ENCODE measurements around the gene SUCLG1.
"Not testable (repeated sequence)": the region's sequence is repeated elsewhere in the genome, so short reads cannot be mapped to it uniquely, and the experiment has no call there.

Gene SUCLG1

GRCh38 chr2:84424152-84424551 is 34.9 kb downstream of the SUCLG1 start:
- no peak overlapping the region for H3K4me2 ChIP-seq (ENCODE audit: low read length)
- no peak overlapping the region for H3K4me3 ChIP-seq (ENCODE audit: low read depth, low read length)
- peak; percentile 49 for TF ChIP-seq CTCF (IDR thresholded peaks at IDR 0.05)
- no peak overlapping the region for H3K27ac ChIP-seq
- no peak overlapping the region for H3K9ac ChIP-seq
- H2AFZ ChIP-seq: no peak overlapping the region
- H3K4me1 ChIP-seq: peaks cover 5% of the 10 kb centered on the region
- H3K79me2 ChIP-seq: no peaks in the 10 kb centered on the region
- H3K27me3 ChIP-seq (ENCODE audit: control insufficient read depth, insufficient read depth, low read length): no peaks in the 10 kb centered on the region
- no peaks in the 10 kb centered on the region for H3K9me3 ChIP-seq (ENCODE audit: control insufficient read depth, low read length)
- H3K36me3 ChIP-seq (ENCODE audit: control insufficient read depth, insufficient read depth, low read length): no peaks in the 10 kb centered on the region

- H3K4me1 ChIP-seq: peaks cover 4% of the 10 kb centered on the region
- H3K4me3 ChIP-seq (ENCODE audit: low read depth, low read length): no peak overlapping the region
- no peak overlapping the region for H3K9ac ChIP-seq
- H3K27ac ChIP-seq: no peak overlapping the region
- no peak for TF ChIP-seq CTCF (IDR thresholded peaks at IDR 0.05)
- no peak overlapping the region for H3K4me2 ChIP-seq (ENCODE audit: low read length)
- H3K9me3 ChIP-seq (ENCODE audit: control insufficient read depth, low read length): no peaks in the 10 kb centered on the region
- no peaks in the 10 kb centered on the region for H3K27me3 ChIP-seq (ENCODE audit: control insufficient read depth, insufficient read depth, low read length)
- no peaks in the 10 kb centered on the region for H3K36me3 ChIP-seq (ENCODE audit: control insufficient read depth, insufficient read depth, low read length)
- H3K79me2 ChIP-seq: no peaks in the 10 kb centered on the region
- no peak overlapping the region for H2AFZ ChIP-seq
Measured at GRCh38 chr2:84421791-84422190, 37.3 kb downstream of the SUCLG1 start.

DNA sequence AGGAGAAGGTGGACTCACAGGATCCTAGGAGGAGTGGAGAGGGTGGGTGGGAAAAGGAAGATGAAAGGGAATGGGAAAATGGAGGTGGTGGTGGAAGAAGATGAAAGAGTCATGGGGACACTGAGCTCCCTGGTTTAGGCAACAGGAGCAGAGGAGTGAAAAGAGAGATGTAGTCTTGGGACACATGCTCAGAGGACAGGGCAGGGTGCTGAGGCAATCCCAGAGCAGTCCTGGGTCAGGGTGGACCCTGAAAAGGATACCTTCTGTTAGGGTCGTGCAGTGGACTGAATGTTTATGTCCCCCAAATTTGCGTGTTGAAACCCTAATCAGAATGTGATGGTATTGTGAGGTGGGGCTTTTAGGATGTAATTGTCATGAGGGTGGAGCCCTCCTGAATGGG is 37.9 kb downstream of the SUCLG1 start:
- Histone ChIP-seq H3K27me3 (ENCODE audit: control insufficient read depth, insufficient read depth, low read length) (no peaks in the 10 kb centered on the region), H3K4me1 (peaks cover 4% of the 10 kb centered on the region), H3K36me3 (ENCODE audit: control insufficient read depth, insufficient read depth, low read length) (no peaks in the 10 kb centered on the region), H2AFZ (no peak overlapping the region), H3K4me3 (ENCODE audit: low read depth, low read length) (no peak overlapping the region), H3K9ac (no peak overlapping the region), H3K4me2 (ENCODE audit: low read length) (no peak overlapping the region), H3K79me2 (no peaks in the 10 kb centered on the region), H3K27ac (no peak overlapping the region), H3K9me3 (ENCODE audit: control insufficient read depth, low read length) (no peaks in the 10 kb centered on the region)
- TF ChIP-seq CTCF (IDR thresholded peaks at IDR 0.05): no peak

DNA sequence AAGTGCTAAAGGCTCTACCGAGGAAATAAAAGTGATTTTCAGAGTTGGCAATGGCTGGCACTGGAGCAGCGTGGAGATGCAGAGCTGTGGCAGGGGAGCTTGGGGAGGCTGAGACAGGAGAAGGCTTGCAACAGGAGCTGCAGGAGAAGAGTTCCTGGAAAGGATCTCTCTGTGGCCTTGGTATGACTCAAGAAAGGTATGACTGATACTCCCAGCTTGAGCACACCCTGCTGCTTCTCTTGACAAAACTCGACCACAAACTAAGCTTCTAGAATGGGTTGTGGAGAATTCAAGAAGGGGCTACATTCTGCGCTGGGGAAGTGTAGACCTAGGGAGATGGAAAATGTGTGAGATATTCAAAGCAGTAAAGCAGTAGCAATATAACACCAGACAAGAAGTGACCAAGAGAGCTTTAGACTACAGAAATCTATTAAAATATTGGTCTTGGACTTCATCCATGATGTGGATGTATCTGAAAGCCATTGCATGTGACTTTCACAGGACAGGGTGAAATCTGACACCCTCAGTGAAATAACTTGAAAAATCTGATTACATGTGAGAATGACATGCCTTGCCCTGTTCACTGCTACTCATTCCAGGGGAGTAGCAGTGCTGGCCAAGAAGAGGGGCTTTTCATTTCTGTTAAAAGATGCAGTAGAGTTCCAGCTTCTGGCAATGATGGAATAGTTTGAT is 41.5 kb downstream of the SUCLG1 start:
- Histone ChIP-seq H2AFZ (no peak overlapping the region), H3K27ac (no peak overlapping the region), H3K9ac (no peak overlapping the region), H3K9me3 (ENCODE audit: control insufficient read depth, low read length) (no peaks in the 10 kb centered on the region), H3K4me3 (ENCODE audit: low read depth, low read length) (no peak overlapping the region), H3K27me3 (ENCODE audit: control insufficient read depth, insufficient read depth, low read length) (no peaks in the 10 kb centered on the region), H3K36me3 (ENCODE audit: control insufficient read depth, insufficient read depth, low read length) (no peaks in the 10 kb centered on the region), H3K4me2 (ENCODE audit: low read length) (no peak overlapping the region), H3K79me2 (no peaks in the 10 kb centered on the region), H3K4me1 (peaks cover 4% of the 10 kb centered on the region)
- no peak for TF ChIP-seq CTCF (IDR thresholded peaks at IDR 0.05)

GRCh38 chr2:84409531-84409930 is 49.5 kb downstream of the SUCLG1 start:
- Histone ChIP-seq H3K36me3 (ENCODE audit: control insufficient read depth, insufficient read depth, low read length) (no peaks in the 10 kb centered on the region), H3K9me3 (ENCODE audit: control insufficient read depth, low read length) (no peaks in the 10 kb centered on the region), H2AFZ (no peak overlapping the region), H3K27me3 (ENCODE audit: control insufficient read depth, insufficient read depth, low read length) (no peaks in the 10 kb centered on the region), H3K79me2 (no peaks in the 10 kb centered on the region), H3K27ac (no peak overlapping the region), H3K4me1 (no peaks in the 10 kb centered on the region), H3K4me2 (ENCODE audit: low read length) (no peak overlapping the region), H3K9ac (no peak overlapping the region), H3K4me3 (ENCODE audit: low read depth, low read length) (no peak overlapping the region)
- TF ChIP-seq CTCF (IDR thresholded peaks at IDR 0.05): no peak

DNA sequence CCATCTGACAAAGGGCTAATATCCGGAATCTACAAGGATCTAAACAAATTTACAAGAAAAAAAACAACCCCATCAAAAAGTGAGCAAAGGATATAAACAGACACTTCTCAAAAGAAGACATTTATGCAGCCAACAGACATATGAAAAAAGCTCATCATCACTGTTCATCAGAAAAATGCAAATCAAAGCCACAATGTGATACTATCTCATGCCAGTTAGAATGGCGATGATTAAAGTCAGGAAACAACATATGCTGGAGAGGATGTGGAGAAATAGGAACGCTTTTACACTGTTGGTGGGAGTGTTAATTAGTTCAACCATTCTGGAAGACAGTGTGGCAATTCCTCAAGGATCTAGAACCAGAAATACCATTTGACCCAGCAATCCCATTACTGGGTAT is 57.0 kb downstream of the SUCLG1 start:
- not testable (repeated sequence) for H3K4me3 ChIP-seq (ENCODE audit: low read depth, low read length); H2AFZ ChIP-seq; H3K27me3 ChIP-seq (ENCODE audit: control insufficient read depth, insufficient read depth, low read length); H3K36me3 ChIP-seq (ENCODE audit: control insufficient read depth, insufficient read depth, low read length); H3K9me3 ChIP-seq (ENCODE audit: control insufficient read depth, low read length); H3K4me1 ChIP-seq; H3K4me2 ChIP-seq (ENCODE audit: low read length); H3K9ac ChIP-seq; H3K79me2 ChIP-seq; H3K27ac ChIP-seq

GRCh38 chr2:84399839-84400238 is 59.2 kb downstream of the SUCLG1 start:
- H2AFZ ChIP-seq; H3K4me2 ChIP-seq (ENCODE audit: low read length); H3K27me3 ChIP-seq (ENCODE audit: control insufficient read depth, insufficient read depth, low read length); H3K27ac ChIP-seq; H3K9me3 ChIP-seq (ENCODE audit: control insufficient read depth, low read length); H3K4me3 ChIP-seq (ENCODE audit: low read depth, low read length); H3K79me2 ChIP-seq; H3K9ac ChIP-seq; H3K4me1 ChIP-seq; H3K36me3 ChIP-seq (ENCODE audit: control insufficient read depth, insufficient read depth, low read length): not testable (repeated sequence)
